GM12865 (cell line): ENCODE measurements around the gene SLC17A2.
A peak's percentile ranks its signal among the peaks of the same experiment; 100 is the strongest.

ENCODE experiments used
- DNase-seq: peaks from one replicate; pipeline ENCODE4 v3.0.0; 2010; ENCODE audit warnings: low read depth
- H3K4me3 ChIP-seq: 2 replicates; pipeline ENCODE4 v1.5.1; 2011; ENCODE audit warnings: mild to moderate bottlenecking, low read depth, low read length, control low read depth
- TF ChIP-seq, protein P1 (sequence below): IDR thresholded peaks from 2 replicates; pipeline ENCODE4 v1.5.1; 2011; ENCODE audit warnings: low read length, control low read depth, low read depth, inconsistent platforms; ENCODE audit not compliant: insufficient read depth; ENCODE audit errors: missing control alignments

SLC17A2 gene

GRCh38 chr6:25968769-25969168 lies 38.3 kb upstream of the SLC17A2 start:
- DNase-seq, result no peak
- TF ChIP-seq, protein P1, sequence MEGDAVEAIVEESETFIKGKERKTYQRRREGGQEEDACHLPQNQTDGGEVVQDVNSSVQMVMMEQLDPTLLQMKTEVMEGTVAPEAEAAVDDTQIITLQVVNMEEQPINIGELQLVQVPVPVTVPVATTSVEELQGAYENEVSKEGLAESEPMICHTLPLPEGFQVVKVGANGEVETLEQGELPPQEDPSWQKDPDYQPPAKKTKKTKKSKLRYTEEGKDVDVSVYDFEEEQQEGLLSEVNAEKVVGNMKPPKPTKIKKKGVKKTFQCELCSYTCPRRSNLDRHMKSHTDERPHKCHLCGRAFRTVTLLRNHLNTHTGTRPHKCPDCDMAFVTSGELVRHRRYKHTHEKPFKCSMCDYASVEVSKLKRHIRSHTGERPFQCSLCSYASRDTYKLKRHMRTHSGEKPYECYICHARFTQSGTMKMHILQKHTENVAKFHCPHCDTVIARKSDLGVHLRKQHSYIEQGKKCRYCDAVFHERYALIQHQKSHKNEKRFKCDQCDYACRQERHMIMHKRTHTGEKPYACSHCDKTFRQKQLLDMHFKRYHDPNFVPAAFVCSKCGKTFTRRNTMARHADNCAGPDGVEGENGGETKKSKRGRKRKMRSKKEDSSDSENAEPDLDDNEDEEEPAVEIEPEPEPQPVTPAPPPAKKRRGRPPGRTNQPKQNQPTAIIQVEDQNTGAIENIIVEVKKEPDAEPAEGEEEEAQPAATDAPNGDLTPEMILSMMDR, result no peak
- no peak overlapping the region for H3K4me3 ChIP-seq

DNA sequence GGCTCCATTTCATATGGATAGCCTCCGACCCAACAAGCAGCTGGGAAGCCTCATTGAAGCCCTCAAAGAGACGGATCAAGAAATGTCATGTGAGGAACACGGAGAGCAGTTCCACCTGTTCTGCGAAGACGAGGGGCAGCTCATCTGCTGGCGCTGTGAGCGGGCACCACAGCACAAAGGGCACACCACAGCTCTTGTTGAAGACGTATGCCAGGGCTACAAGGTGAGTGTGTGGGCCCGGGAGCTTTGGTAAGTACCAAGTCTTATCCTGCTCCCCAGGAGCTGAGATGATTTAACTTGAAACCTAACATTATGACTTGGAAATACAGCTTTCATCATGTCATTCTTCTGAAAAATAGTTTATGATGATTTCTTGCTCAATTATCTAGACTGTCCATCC lies 36.2 kb upstream of the SLC17A2 start:
- TF ChIP-seq, protein P1, result no peak
- no peak for DNase-seq
- peak overlapping the region; percentile 47 for H3K4me3 ChIP-seq

GRCh38 chr6:25965058-25965457 lies 34.6 kb upstream of the SLC17A2 start:
- peak overlapping the region; percentile 30 for H3K4me3 ChIP-seq
- DNase-seq, result no peak
- TF ChIP-seq, protein P1, result no peak

DNA sequence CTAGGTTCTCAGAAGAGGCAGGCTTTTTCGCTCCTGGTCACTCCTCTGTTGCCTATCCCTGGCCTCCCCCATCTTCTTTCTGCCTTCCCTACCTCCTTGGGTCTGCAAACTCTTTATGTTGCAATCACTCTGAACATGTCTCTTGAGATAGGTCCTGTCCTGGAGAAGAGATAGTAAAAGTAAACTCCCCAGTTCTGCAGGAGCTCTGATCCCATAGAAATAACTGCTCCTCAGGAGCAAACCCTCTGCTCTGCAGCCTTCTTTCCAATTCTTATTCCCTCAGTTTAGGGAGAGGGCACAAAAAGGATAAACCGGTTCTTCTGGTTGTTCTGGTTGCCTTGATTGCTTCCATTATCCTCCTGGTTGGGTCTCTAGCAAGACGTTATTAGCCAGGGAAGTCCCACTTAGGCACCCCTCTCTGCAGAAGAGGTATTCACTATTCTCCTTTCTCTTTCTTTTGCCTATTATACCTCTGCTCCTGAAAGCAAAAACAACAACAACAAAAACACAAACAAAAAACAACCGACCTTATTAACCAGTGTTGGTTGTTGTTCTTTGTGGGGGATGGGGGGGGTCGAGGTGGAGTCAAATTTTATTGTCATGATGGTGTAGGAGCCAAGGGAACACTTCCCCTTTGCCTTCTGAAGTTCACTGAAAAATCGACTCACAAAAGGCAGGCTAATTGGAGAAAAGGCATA lies 33.1 kb upstream of the SLC17A2 start:
- no peak for DNase-seq
- TF ChIP-seq, protein P1, result no peak
- H3K4me3 ChIP-seq, result peak overlapping the region; percentile 99

DNA sequence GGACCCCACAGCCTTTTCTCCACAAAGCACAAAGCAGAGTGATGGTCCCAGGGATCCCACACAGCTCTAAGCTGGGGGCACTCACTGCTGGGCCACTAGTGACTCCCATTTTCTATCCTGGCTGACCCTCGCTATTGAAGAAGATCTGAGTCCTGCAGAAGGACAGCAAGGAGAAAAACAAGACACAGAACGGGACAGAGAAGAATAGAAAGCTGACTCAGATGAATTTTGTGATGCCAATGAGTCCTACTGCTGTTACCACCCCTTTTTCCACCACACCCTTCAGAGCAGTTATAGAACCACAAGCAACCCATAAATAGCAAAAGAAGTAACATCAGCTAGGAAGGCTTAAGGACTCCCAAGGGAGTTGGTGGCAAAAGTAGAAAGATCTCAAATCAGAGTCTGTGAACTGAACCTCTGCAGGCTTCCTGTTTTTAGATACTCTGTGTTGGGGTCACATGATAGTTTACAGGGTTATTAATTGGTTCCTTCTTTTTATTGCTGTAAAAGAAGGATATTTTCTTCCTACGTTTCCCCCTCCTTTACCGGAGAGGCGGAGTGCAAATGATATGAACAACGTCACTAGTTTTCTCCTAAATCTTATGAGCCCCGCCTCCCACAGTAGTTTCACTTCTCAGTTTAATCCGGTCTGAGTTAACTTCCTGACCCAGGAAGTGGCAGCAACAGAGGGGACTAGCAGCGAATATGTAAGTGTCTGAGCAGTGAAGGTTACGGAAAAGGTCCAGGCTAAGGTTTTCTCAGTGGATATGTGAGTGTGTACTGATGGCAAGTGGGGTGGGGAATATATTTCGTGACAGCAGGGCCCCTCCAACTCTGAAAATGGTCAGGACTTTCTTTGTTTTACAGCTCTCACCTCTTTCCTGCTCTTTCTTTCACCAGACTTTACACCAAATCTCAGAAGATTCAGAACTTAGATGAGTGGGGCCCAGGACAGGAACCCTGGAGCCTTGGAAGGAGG lies 31.9 kb upstream of the SLC17A2 start, which contains the start of gene TRIM38:
TRIM38 (plus strand) TSS at position 654 of the 979 bp plus-strand sequence. CDS start 3,721 bp downstream, outside the sequence.
- TF ChIP-seq, protein P1, result no peak
- H3K4me3 ChIP-seq, result peak within 1 kb of the TSS; percentile 99
- DNase-seq, result peak; percentile 92

- H3K4me3 ChIP-seq, result peak overlapping the region; percentile 99
- TF ChIP-seq, protein P1, result peak; percentile 16
- DNase-seq, result peak; percentile 46
Measured at GRCh38 chr6:25961619-25962148, 31.2 kb upstream of the SLC17A2 start.
